Tibial artery (tissue), 4 donors: ENCODE data around the gene SSR4.

Experiments used
- DNase-seq, 2 donors: peaks; one replicate each; pipeline ENCODE4 v3.0.0-alpha.2; 2019
- H3K27ac ChIP-seq, 2 donors: fragments of 200-600 bp; sonication (generic) in 1 of 2; 1 replicate in 1 of 2; 2 replicates in 1 of 2; pipeline ENCODE4 v1.5.1; 2018 to 2019; ENCODE audit warnings: mild to moderate bottlenecking in 1 of 2
- H3K27me3 ChIP-seq, 2 donors: fragments of 200-600 bp; sonication (generic) in 1 of 2; one replicate each; pipeline versions ENCODE4 v1.5.1 to v1.6.0; 2016 to 2019
- H3K36me3 ChIP-seq, 3 donors: fragments of 200-600 bp; sonication (generic) in 2 of 3; one replicate each; pipeline ENCODE4 v1.5.1; 2016 to 2019; ENCODE audit warnings: mild to moderate bottlenecking in 2 of 3
- H3K4me1 ChIP-seq, 4 donors: fragments of 200-600 bp; sonication (generic) in 2 of 4; 1 replicate in 3 of 4; 2 replicates in 1 of 4; pipeline ENCODE4 v1.5.1; 2016 to 2019
- H3K4me3 ChIP-seq, 2 donors: fragments of 200-600 bp; sonication (generic) in 1 of 2; 1 replicate in 1 of 2; 2 replicates in 1 of 2; pipeline ENCODE4 v1.5.1; 2018 to 2019; ENCODE audit warnings: mild to moderate bottlenecking in 2 of 2
- H3K9me3 ChIP-seq, 3 donors: fragments of 200-600 bp; sonication (generic) in 1 of 3; one replicate each; pipeline ENCODE4 v1.5.1; 2016 to 2019
- intact Hi-C: fragments of 100-400 bp; cut with DNase I; formaldehyde crosslinking; loops from one replicate; pipeline ENCODE4 v1.15.0; 2023; ENCODE audit warnings: low total_unique reads
- TF ChIP-seq, protein P1 (sequence below), 2 experiments: fragments of 200-600 bp in 1 of 2; fragments of 450-650 bp in 1 of 2; IDR thresholded peaks; one replicate each; pipeline ENCODE4 v1.5.1; 2017 to 2019; ENCODE audit warnings: antibody characterized with exemption in 2 of 2, mild to moderate bottlenecking in 1 of 2, moderate library complexity in 1 of 2

Gene SSR4

DNA sequence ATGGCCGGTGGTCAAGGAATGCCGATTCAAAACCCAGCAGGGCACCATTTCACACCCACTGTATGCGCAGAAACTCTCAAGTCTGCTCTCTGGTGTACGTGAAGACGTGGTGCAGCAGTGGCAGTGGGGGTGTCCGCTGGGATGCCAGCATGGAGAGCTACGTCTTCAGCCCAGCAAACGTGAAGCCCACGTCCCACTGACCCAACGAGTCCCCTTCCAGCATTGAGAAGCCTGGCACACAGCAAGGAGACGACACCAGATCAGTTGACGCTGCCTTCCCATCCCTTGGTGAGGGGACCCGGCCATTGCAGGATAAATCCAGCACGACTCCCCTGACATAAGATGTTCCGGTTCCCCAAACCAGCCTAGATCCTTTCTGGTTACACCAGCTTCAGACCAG lies 32.6 kb upstream of the SSR4 start:
- Histone ChIP-seq H3K27ac (no peak overlapping the region), H3K4me3 (no peak overlapping the region), H3K9me3 (no peaks in the 10 kb centered on the region), H3K36me3 (no peaks in the 10 kb centered on the region), H3K4me1 (peaks cover 0 to 22% (median 5%) of the 10 kb centered on the region in 4 donors), H3K27me3 (no peaks in the 10 kb centered on the region)
- intact Hi-C loops: no loop called here
- TF ChIP-seq, protein P1, sequence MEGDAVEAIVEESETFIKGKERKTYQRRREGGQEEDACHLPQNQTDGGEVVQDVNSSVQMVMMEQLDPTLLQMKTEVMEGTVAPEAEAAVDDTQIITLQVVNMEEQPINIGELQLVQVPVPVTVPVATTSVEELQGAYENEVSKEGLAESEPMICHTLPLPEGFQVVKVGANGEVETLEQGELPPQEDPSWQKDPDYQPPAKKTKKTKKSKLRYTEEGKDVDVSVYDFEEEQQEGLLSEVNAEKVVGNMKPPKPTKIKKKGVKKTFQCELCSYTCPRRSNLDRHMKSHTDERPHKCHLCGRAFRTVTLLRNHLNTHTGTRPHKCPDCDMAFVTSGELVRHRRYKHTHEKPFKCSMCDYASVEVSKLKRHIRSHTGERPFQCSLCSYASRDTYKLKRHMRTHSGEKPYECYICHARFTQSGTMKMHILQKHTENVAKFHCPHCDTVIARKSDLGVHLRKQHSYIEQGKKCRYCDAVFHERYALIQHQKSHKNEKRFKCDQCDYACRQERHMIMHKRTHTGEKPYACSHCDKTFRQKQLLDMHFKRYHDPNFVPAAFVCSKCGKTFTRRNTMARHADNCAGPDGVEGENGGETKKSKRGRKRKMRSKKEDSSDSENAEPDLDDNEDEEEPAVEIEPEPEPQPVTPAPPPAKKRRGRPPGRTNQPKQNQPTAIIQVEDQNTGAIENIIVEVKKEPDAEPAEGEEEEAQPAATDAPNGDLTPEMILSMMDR (IDR thresholded peaks at IDR 0.05): no peak
- peak in 1 of 2 donors; percentile 31 for DNase-seq

DNA sequence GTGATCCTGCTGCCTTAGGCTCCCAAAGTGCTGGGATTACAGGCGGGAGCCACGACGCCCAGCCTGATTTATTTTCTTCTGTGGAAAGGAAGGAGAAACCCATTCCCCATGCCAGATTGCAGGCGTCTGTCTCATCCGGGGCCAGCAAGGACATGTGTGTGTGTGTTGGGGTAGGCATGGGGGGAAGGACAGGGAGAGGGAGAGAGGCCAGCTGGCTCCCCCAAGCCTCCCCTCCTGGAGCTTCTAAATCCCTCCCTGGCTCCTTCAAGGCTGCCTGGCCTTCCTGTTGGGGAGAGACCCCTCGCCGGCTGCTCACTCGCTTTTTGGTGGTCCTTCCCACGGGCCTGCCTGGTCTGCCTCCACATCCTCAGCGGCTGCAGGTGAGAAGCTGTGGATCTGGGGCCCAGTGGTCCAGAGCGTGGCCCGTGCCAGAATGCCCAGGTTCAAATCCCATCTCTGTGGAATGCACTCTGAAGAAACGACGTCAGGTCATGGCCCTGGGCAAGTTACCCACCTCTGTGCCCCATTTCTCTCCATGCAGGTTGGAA lies 31.8 kb upstream of the SSR4 start:
- Histone ChIP-seq H3K27me3 (no peaks in the 10 kb centered on the region), H3K9me3 (no peaks in the 10 kb centered on the region), H3K36me3 (no peaks in the 10 kb centered on the region), H3K27ac (no peak overlapping the region), H3K4me1 (peaks cover 0 to 22% (median 5%) of the 10 kb centered on the region in 4 donors), H3K4me3 (no peak overlapping the region)
- no peak for DNase-seq
- TF ChIP-seq, protein P1 (IDR thresholded peaks at IDR 0.05): no peak
- intact Hi-C loops: no loop called here

DNA sequence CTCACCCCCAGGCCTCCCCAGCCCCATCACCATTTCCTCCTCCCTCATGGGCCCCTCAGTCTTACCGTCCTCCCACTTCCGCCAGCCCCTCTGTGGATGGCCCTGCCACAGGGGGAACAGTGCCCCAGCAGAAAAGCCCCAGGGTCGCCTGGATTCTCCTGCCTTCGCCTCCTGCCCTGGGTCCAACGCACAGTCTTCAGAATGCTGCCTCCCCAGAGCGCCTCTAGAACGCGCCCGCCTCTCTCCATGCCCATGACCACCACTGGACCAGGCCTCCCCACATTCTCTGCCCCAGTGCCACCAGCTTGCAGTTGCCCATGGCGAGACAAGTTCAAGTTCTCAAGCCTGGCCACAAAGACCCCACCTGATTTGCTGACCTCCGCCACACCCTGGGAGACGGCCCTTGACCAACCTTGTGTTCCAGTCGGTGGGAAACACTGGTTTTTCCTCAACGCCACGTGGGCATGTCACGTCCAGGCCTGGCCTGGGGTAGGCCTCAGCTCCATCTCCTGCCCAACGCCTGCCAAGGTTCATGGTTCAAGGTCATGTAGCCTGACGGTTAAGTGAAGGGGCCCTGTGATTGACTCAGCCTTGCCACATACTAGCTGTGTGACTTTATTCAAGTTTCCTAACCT lies 31.1 kb upstream of the SSR4 start:
- Histone ChIP-seq H3K4me3 (no peak overlapping the region), H3K9me3 (no peaks in the 10 kb centered on the region), H3K27me3 (no peaks in the 10 kb centered on the region), H3K36me3 (no peaks in the 10 kb centered on the region), H3K27ac (no peak overlapping the region), H3K4me1 (peaks cover 0 to 22% (median 5%) of the 10 kb centered on the region in 4 donors)
- intact Hi-C loops: no loop called here
- DNase-seq: peak in 1 of 2 donors; percentile 38
- TF ChIP-seq, protein P1 (IDR thresholded peaks at IDR 0.05): no peak

DNA sequence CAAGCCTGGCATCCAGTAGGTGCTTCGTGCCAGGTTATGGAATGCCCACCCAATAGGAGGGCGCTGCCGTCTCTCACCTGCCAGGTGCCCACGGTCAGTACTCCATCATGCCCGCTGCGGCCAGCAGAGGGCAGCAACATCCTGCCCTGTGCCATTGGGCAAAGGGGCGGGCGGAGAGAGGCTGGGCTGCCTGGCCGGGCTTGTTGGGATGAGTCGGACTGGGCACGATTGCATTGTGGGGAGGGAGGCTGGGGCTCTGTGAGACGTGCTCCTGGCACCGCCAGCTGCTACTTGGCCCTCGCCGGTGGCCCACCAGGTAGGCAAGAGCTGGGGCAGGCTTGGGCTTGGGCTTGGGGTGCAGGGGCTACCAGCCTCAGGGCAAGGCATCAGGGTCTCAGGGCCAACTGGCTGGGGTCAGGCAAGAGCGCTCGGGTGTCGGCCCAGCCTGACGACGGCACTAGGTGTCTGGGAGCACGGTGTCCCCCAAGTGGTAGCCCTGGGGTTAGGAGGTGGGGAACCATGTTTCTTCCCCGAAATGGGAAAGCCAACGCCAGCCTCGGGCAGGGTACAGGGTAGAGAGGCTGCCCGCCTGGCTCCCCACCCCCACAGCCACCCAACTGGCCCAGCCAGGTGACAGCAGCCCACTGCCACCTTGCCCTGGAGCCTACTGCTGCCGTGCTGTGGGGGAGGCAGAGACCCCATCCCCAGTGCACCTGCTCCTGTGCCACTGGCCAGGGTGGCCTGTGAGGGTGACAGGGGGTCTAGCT lies 30.3 kb upstream of the SSR4 start, which contains the start of gene PLXNB3:
Gene PLXNB3, plus strand, starts transcription at position 261 of the 767 bp plus-strand sequence. CDS start 1,287 bp downstream, outside the sequence.
- Histone ChIP-seq H3K4me1 (peaks cover 0 to 22% (median 5%) of the 10 kb centered on the region in 4 donors), H3K27me3 (no peaks in the 10 kb centered on the region), H3K4me3 (peak within 1 kb of the TSS; percentile 30 to 44), H3K9me3 (no peaks in the 10 kb centered on the region), H3K27ac (peak within 1 kb of the TSS in 1 of 2 donors; percentile 47), H3K36me3 (peaks cover 0 to 5% (median 0%) of the 10 kb centered on the region in 3 donors)
- DNase-seq: peak; percentile 74 to 86
- TF ChIP-seq, protein P1 (IDR thresholded peaks at IDR 0.05): peak; percentile 67 to 77
- intact Hi-C loops: no loop called here

DNA sequence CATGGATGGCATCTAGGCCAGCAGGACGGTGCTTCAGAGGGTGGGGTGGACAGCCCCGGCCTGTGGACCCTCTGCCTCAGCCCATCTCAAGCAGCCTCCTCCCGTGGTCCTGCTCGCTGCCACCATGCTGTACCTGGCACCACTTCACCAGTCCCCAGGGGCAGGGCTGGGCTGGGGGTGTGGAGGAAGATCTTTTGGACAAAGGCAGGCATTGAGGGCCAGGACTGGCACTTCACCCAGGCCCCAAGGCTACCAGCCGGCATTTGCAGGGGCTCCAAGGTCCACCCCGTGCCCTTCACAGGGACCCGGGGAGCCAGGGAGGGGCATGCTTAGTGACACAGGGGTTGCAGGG lies 29.7 kb upstream of the SSR4 start:
- Histone ChIP-seq H3K36me3 (peaks cover 0 to 11% (median 0%) of the 10 kb centered on the region in 3 donors), H3K4me1 (peaks cover 0 to 22% (median 5%) of the 10 kb centered on the region in 4 donors), H3K27me3 (no peaks in the 10 kb centered on the region), H3K9me3 (no peaks in the 10 kb centered on the region), H3K27ac (peak overlapping the region in 1 of 2 donors; percentile 47), H3K4me3 (peak overlapping the region; percentile 30 to 44)
- DNase-seq: no peak
- TF ChIP-seq, protein P1 (IDR thresholded peaks at IDR 0.05): no peak
- intact Hi-C loops: loop anchor here (5.0 kb wide), 1 partner anchor 188 kb away; no protein-coding TSS in a partner anchor
